ENCODE data around the gene CAP1.
"Not testable (repeated sequence)": the region's sequence is repeated elsewhere in the genome, so short reads cannot be mapped to it uniquely, and the experiment has no call there.

CAP1 gene

DNA sequence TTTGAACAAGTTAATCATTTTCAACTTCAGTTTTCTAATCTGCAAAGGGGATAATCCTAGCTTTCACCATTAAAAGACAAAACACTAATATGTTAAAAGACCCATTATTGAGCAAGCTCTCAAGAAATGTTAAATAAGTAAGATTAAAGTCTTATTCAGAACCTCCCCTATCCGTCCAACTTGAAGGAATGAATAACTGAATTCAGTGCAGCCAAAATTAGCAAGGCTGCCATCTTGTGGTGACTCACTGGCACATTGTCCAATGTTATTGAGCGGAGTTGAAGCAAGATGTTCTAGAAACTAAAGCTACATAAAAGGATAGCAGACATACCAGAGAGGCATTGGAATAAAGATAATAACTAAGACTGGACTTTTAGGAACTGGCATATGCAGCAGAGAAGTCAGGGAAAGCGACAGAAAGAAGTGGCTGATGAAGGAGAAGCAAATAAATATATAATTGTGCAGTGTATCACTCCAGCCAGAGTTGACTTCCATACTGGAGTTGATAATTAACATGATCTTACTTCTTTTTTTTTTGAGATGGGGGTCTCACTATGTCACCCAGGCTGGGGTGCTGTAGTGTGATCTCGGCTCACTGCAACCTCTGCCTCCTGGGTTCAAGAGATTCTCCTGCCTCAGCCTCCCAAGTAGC is 8.2 kb upstream of the CAP1 start:
- DNase-seq = peak; percentile 64

- DNase-seq = no peak
These were observed 5.7 kb upstream of the CAP1 start for GRCh38 chr1:40034869-40035268.

- DNase-seq = no peak
These were observed 4.0 kb upstream of the CAP1 start for GRCh38 chr1:40036574-40036973.

GRCh38 chr1:40037254-40037653 is 3.3 kb upstream of the CAP1 start:
- not testable (repeated sequence) for DNase-seq

DNA sequence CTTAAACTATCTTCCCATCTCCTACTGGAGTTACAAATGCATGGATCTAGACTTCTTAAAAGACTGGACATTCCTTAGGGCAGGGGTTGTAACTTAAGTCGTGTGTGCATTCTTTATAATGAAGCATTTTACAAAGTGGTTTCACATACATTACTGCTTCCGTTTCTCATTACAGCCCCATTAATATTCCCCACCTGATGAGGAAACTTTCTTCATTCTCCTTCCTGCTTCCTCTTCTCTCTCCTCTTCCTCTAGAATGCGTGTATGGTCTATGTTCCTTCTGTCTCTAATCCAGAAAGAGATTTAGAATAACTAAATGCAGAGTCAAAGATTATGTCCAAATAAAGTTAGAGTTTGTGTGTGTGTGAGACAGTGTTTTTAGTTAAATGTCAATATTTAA is 1.8 kb upstream of the CAP1 start:
- DNase-seq = no peak

DNA sequence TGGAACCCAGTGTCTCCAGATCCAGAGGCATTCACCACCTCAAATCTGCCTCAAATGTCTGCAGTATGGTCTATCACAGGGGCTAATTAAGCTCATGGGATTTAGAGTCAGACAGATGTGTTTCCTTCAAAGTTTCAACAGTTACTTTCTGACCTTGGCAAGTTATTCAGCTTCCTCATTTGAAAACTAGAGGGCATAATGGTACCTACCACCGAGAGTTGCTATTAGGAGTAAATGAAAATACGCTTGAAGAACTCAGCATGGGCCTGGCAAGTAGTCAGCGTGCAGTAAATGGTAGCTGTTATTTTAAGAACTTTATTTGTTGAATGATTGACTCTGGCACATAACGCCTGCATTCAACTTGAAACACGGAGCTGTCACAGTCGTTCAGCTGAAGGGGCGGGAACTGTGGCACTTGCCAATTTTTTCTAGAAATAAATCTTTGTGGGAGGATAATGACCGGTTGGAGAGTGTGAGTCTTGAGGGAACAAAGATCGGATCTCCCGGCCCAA is 1.2 kb upstream of the CAP1 start:
- DNase-seq = peak; percentile 55

- DNase-seq = peak; percentile 54
These were observed 595 bp upstream of the CAP1 start for GRCh38 chr1:40039757-40040510.

DNA sequence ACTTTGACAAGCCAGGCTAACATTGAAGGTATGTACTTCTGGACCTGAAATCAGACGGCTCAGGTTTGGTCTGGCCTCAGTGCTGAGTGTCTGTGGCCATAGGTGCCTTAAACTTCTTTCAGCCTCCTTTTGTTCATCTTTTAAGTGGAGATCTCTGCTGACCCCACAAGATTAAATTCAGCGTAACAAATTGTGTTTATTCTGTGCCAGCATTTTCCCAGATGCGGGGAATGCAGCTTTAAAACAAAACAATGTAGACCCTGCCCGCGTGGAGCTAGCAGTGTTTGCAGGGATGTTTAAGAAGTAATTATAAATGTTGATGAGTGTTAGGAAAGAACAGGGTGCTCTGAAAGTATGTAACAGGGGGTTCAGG is 923 bp downstream of the CAP1 start:
- no peak for DNase-seq

DNA sequence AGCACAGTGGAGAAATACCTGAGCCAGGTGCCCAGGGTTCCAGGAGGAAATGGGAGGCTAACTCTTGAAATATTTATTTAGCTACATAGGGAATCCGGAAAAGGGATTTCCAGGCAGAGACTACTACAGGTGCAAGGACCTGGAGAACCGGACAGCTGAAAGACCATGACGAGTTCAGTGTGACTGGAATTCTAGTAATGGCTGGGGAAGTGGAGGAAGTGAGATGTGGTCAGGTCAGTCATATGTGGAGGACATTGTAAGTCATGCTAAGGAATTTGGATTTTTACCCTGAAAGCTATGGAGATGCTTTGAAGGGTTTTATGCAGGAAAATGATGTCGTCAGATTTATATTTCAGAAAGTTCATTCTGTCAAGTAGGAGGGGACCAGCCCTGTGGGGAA is 1.8 kb downstream of the CAP1 start:
- no peak for DNase-seq

DNA sequence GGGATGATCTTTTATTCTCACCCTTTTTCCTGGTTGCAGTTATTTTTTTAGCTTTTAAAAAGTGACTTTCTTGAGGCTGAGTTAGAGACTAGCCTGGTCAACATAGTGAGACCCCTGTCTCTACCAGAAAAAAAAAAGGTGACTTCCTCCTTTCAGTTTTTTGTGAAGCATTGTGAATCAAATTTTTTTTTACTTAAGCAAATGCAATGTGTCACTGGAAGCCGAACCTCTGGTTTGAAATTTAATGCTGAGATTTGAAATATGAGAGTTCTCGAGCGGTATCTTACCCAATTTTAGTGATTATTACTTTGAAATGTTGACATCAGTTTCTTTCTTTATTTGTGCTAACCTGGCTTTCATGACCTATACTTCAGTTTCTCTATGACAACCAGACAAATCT is 3.6 kb downstream of the CAP1 start:
- no peak for DNase-seq

DNA sequence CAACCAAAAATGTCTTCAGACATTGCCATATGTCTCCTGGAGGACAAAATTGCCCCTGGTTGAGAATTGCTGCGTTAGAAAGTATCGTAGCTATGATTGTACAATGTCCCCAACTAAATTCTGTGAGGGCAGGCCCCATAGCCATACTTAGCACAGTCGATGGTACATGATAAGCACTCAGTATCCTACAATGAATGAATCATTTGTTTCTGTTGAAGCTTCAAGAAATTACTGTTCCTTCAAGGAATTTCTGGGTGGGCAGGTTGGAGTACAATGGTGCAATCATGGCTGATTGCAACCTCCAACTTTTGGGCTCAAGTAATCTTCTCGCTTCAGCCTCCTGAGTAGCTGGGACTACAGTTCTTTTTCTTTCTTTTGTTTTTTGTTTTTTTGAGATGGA is 4.7 kb downstream of the CAP1 start:
- no peak for DNase-seq

GRCh38 chr1:40045766-40046165 is 5.2 kb downstream of the CAP1 start:
- DNase-seq = no peak

- DNase-seq = no peak
These were observed 6.7 kb downstream of the CAP1 start for GRCh38 chr1:40047276-40047675.

GRCh38 chr1:40047769-40048168 is 7.2 kb downstream of the CAP1 start:
- no peak for DNase-seq

- no peak for DNase-seq
These were observed 9.2 kb downstream of the CAP1 start for GRCh38 chr1:40049725-40050124.

DNA sequence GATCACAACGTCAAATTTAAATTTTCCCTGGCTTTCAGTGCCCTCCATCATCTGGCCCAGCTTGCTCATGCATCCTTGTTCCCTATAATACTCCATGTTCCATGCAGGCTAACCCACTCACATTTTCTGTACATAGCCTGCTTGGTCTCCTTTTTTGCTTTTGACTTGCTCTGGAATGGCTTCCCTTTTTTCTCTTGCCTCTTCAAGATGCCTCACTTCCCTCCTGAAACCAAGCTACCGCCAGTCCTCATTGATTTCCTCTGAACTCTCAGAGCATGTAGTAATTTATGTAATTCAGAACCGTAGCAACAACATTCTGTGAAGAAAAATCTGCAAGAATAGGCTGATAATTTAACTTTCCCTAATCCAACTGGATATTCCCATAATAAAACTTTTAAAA is 10.3 kb downstream of the CAP1 start:
- DNase-seq = no peak

GRCh38 chr1:40053138-40053887 is 12.8 kb downstream of the CAP1 start:
- no peak for DNase-seq

DNA sequence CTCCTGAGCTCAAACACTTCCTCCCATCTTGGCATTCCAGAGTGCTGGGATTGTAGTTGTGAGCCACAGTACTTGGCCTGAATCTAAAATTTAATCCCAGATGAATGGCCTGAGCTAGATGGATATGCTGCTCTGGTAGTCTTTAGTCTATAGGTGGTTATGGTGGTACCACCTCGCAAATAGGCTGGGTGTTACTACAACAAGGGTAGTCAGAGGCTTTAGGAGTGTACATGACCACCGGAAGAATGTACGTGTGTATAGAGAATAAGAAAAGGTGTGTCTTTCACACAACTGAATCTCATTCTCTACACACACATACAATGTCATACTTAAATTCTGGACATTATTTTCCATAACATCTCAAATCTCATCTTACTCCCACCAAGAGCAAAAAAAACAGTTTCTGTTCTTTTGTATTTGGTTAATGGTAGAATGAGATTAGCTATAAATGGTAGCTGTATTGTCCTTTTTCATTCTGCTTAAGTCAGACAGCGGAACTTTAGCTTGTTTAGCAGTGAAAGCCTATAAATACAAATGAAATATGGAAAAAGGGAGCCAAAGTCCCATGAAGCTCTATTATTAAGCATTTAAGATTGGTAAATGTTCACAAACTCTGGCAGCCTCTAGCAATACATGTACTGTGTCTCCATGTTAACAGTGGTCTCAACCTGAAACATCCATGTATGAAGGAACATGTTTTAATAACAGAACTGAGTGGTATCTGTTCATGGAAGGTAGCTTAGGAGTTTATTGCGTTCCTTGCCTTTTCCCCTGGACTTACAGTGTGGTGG is 16.2 kb downstream of the CAP1 start:
- DNase-seq = no peak

GRCh38 chr1:40057310-40058030 is 16.9 kb downstream of the CAP1 start:
- DNase-seq = no peak

DNA sequence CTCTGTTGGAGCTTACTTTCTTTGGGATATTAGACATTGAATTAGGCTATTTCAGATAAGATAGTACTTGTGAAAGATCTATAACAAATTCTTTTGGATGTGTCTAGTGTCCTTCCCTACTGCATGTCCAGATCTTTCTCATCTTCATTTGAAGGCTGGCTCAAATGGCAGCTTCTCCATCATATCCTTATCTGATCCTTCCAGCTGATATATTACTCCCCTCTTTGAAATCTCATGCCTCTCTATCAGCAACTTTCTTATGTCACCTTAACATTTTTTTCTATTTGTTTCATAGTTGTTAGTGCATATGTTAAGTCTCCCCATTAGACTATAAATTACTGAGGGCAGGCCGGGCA is 17.5 kb downstream of the CAP1 start:
- no peak for DNase-seq

- DNase-seq = no peak
These were observed 18.2 kb downstream of the CAP1 start for GRCh38 chr1:40058453-40059337.
